ENCODE results near the gene ATP6V0E2. TPM values are rescaled to one million over a fixed set of nuclear protein-coding genes. Genes with fewer than 3 reads are reported as not detected.
"Not testable (repeated sequence)": the region's sequence is repeated elsewhere in the genome, so short reads cannot be mapped to it uniquely, and the experiment has no call there.

Gene ATP6V0E2
- total and polyA plus RNA-seq, 12 donors: 17.5 to 101 (median 32.0) TPM

- intact Hi-C loops (cut with DNase I): no loop called here
- H3K9me3 ChIP-seq (replicated peaks in 1 of 3): no peaks in the 10 kb centered on the region
- no peak overlapping the region for H3K27ac ChIP-seq
- TF ChIP-seq, protein P1, sequence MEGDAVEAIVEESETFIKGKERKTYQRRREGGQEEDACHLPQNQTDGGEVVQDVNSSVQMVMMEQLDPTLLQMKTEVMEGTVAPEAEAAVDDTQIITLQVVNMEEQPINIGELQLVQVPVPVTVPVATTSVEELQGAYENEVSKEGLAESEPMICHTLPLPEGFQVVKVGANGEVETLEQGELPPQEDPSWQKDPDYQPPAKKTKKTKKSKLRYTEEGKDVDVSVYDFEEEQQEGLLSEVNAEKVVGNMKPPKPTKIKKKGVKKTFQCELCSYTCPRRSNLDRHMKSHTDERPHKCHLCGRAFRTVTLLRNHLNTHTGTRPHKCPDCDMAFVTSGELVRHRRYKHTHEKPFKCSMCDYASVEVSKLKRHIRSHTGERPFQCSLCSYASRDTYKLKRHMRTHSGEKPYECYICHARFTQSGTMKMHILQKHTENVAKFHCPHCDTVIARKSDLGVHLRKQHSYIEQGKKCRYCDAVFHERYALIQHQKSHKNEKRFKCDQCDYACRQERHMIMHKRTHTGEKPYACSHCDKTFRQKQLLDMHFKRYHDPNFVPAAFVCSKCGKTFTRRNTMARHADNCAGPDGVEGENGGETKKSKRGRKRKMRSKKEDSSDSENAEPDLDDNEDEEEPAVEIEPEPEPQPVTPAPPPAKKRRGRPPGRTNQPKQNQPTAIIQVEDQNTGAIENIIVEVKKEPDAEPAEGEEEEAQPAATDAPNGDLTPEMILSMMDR (IDR thresholded peaks at IDR 0.05): no peak
- H3K4me1 ChIP-seq (replicated peaks in 1 of 2): peaks cover 0 to 27% of the 10 kb centered on the region in 2 donors
- H3K4me3 ChIP-seq: no peak overlapping the region
- DNase-seq: peak in 1 of 7 donors; percentile 16
- no peaks in the 10 kb centered on the region for H3K27me3 ChIP-seq
- H3K36me3 ChIP-seq (replicated peaks in 1 of 2): no peaks in the 10 kb centered on the region
- 73 to 86% (median 84%) methylated on average over 7 to 13 of the region's 13 CpGs for WGBS, 4 donors
These were observed 11.6 kb downstream of the ATP6V0E2 start for GRCh38 chr7:149885191-149886017.

GRCh38 chr7:149886018-149886415 lies 12.2 kb downstream of the ATP6V0E2 start:
- H3K27me3 ChIP-seq: no peaks in the 10 kb centered on the region
- WGBS, 4 donors: 69 to 83% (median 73%) methylated on average over 4 of the region's 4 CpGs
- H3K9me3 ChIP-seq (replicated peaks in 1 of 3): no peaks in the 10 kb centered on the region
- H3K36me3 ChIP-seq (replicated peaks in 1 of 2): no peaks in the 10 kb centered on the region
- TF ChIP-seq POLR2A (IDR thresholded peaks at IDR 0.05): no peak
- TF ChIP-seq, protein P1 (IDR thresholded peaks at IDR 0.05): no peak
- H3K27ac ChIP-seq: no peak overlapping the region
- DNase-seq: no peak
- peaks cover 0 to 27% of the 10 kb centered on the region in 2 donors for H3K4me1 ChIP-seq (replicated peaks in 1 of 2)
- intact Hi-C loops (cut with DNase I): no loop called here
- H3K4me3 ChIP-seq: no peak overlapping the region

GRCh38 chr7:149887311-149887710 lies 13.5 kb downstream of the ATP6V0E2 start:
- intact Hi-C loops (cut with DNase I): no loop called here
- Histone ChIP-seq H3K27me3 (no peaks in the 10 kb centered on the region), H3K27ac (no peak overlapping the region), H3K4me3 (no peak overlapping the region), H3K9me3 (replicated peaks in 1 of 3) (no peaks in the 10 kb centered on the region), H3K36me3 (replicated peaks in 1 of 2) (no peaks in the 10 kb centered on the region), H3K4me1 (replicated peaks in 1 of 2) (peaks cover 0 to 27% of the 10 kb centered on the region in 2 donors)
- DNase-seq: no peak
- no peak for TF ChIP-seq POLR2A (IDR thresholded peaks at IDR 0.05)
- TF ChIP-seq, protein P1 (IDR thresholded peaks at IDR 0.05): no peak
- WGBS, 4 donors: 93 to 98% (median 94%) methylated on average over 7 of the region's 7 CpGs

GRCh38 chr7:149890715-149891114 lies 16.9 kb downstream of the ATP6V0E2 start:
- H3K4me1 ChIP-seq (replicated peaks in 1 of 2); DNase-seq; H3K36me3 ChIP-seq (replicated peaks in 1 of 2); H3K27me3 ChIP-seq; H3K9me3 ChIP-seq (replicated peaks in 1 of 3); intact Hi-C loops (cut with DNase I); H3K4me3 ChIP-seq; H3K27ac ChIP-seq: not testable (repeated sequence)
- 36 to 52% (median 46%) methylated on average over 2 of the region's 2 CpGs; no CpG with 5 or more reads in 1 of the 4 donors for WGBS, 4 donors

DNA sequence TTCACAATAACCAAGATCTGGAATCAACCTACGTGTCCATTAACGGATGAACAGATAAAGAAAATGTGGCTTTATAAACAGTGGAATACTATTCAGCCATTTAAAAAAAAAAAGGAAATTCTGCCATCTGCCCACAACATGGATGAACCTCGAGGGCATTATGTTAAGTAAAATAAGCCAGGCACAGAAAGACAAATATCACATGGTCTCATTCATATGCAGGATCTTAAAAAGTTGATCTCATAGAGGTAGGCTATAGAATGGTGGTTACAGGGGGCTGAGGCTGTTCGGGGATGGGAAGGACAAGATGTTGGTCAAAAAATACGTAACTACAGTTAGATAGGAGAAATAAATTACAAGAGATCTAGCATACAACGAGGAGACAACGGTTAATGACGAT lies 21.2 kb downstream of the ATP6V0E2 start:
- H3K27me3 ChIP-seq; H3K9me3 ChIP-seq (replicated peaks in 1 of 3); H3K4me3 ChIP-seq; intact Hi-C loops (cut with DNase I); H3K36me3 ChIP-seq (replicated peaks in 1 of 2); H3K27ac ChIP-seq; DNase-seq; H3K4me1 ChIP-seq (replicated peaks in 1 of 2): not testable (repeated sequence)
- 79 to 82% (median 80%) methylated on average over 8 of the region's 8 CpGs for WGBS, 4 donors

GRCh38 chr7:149907776-149908376 lies 34.1 kb downstream of the ATP6V0E2 start:
- H3K27ac ChIP-seq; DNase-seq; intact Hi-C loops (cut with DNase I); H3K36me3 ChIP-seq (replicated peaks in 1 of 2); H3K4me1 ChIP-seq (replicated peaks in 1 of 2); H3K27me3 ChIP-seq; H3K9me3 ChIP-seq (replicated peaks in 1 of 3); H3K4me3 ChIP-seq: not testable (repeated sequence)
- 62 to 86% (median 81%) methylated on average over 4 of the region's 6 CpGs for WGBS, 4 donors

DNA sequence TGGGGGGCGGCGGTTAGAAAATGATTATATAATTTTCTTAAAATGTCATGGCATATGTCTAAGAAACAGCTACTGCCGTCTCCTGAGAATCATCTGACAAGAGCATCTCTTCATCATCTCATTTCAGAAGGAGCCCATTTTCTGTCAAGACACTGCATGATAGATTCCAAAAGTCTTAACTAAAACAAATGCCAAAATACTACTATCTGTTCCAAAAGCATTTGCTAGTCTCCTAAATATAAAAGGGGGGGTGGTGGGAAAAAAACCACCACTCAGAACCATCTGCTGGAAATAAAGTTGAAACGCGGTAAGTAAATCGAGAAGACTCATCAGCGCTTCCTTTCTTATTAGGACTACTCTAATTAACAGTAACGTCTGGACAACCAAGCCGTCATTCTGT lies 36.5 kb downstream of the ATP6V0E2 start:
- H3K4me3 ChIP-seq; H3K36me3 ChIP-seq (replicated peaks in 1 of 2); H3K27me3 ChIP-seq; H3K4me1 ChIP-seq (replicated peaks in 1 of 2); DNase-seq; H3K9me3 ChIP-seq (replicated peaks in 1 of 3); H3K27ac ChIP-seq; intact Hi-C loops (cut with DNase I): not testable (repeated sequence)
- WGBS, 4 donors: 79 to 92% (median 87%) methylated on average over 7 of the region's 9 CpGs

- intact Hi-C loops (cut with DNase I); H3K4me3 ChIP-seq; DNase-seq; H3K9me3 ChIP-seq (replicated peaks in 1 of 3); H3K27ac ChIP-seq; H3K27me3 ChIP-seq; H3K4me1 ChIP-seq (replicated peaks in 1 of 2); H3K36me3 ChIP-seq (replicated peaks in 1 of 2): not testable (repeated sequence)
- 76 to 90% (median 86%) methylated on average over 1 to 2 of the region's 4 CpGs for WGBS, 4 donors
These were observed 38.4 kb downstream of the ATP6V0E2 start for GRCh38 chr7:149912126-149912525.
